Peyer's patch (tissue), 4 donors: Measurements from ENCODE around the gene PHACTR1.

Source experiments
- POLR2A ChIP-seq, 2 donors: fragments of 450-650 bp; IDR thresholded peaks; one replicate each; pipeline ENCODE4 v1.5.1; 2017; ENCODE audit warnings: antibody characterized with exemption in 2 of 2, mild to moderate bottlenecking in 2 of 2, moderate library complexity in 2 of 2
- TF ChIP-seq, protein P1 (sequence below), 6 experiments: fragments of 450-650 bp in 4 of 6; fragments of 200-600 bp in 2 of 6; sonication (generic) in 1 of 6; IDR thresholded peaks; one replicate each; pipeline ENCODE4 v1.5.1; 2017 to 2019; ENCODE audit warnings: antibody characterized with exemption in 6 of 6, mild to moderate bottlenecking in 3 of 6, moderate library complexity in 1 of 6

DNA sequence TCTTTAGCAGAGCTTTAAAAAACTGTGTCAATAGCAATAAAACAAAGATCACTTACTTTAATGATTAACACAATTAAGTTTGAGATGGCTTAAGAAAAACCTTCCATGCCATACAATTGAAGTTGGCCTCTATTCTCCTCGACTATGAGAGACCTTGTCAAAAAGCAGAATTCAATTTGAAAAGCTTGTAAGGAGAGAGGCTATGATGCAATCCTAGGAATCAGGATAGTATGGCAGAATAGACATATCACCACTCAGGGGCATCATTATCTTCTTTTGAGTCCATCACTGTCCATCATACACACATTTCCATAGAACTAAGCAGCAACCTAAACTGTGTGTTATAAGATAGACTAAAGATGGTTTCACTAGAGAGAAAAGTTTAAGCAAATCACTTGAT is 594.6 kb downstream of the PHACTR1 start:
- TF ChIP-seq POLR2A (IDR thresholded peaks at IDR 0.05), result no peak
- TF ChIP-seq, protein P1, sequence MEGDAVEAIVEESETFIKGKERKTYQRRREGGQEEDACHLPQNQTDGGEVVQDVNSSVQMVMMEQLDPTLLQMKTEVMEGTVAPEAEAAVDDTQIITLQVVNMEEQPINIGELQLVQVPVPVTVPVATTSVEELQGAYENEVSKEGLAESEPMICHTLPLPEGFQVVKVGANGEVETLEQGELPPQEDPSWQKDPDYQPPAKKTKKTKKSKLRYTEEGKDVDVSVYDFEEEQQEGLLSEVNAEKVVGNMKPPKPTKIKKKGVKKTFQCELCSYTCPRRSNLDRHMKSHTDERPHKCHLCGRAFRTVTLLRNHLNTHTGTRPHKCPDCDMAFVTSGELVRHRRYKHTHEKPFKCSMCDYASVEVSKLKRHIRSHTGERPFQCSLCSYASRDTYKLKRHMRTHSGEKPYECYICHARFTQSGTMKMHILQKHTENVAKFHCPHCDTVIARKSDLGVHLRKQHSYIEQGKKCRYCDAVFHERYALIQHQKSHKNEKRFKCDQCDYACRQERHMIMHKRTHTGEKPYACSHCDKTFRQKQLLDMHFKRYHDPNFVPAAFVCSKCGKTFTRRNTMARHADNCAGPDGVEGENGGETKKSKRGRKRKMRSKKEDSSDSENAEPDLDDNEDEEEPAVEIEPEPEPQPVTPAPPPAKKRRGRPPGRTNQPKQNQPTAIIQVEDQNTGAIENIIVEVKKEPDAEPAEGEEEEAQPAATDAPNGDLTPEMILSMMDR (IDR thresholded peaks at IDR 0.05), result no peak
